ENCODE measurements around the gene EPN2. TPM values are rescaled to one million over a fixed set of nuclear protein-coding genes. Genes with fewer than 3 reads are reported as not detected.
A peak's percentile ranks its signal among the peaks of the same experiment; 100 is the strongest.

Gene EPN2
- polyA plus RNA-seq, 3 donors: 0.93 TPM; not detected in 2

GRCh38 chr17:19372866-19373504 lies 135.8 kb downstream of the EPN2 start:
- peak overlapping the region in 1 of 3 experiments; percentile 53 for H3K4me3 ChIP-seq (replicated peaks in 1 of 3; ENCODE audit: low read depth in 2 of 3, low read length in 3 of 3)
- H3K9ac ChIP-seq (ENCODE audit: insufficient read depth, low read length, poor library complexity, severe bottlenecking): no peak overlapping the region
- H3K27ac Mint-ChIP-seq: peak overlapping the region in 6 of 7 donors; percentile 33 to 72 (median 64)
- no peak overlapping the region for H3K27ac ChIP-seq (ENCODE audit: low read depth in 1 of 2, low read length in 2 of 2)
- peaks cover 3% of the 10 kb centered on the region for H3K79me2 ChIP-seq (ENCODE audit: insufficient read depth, low read length)
- H3K4me1 ChIP-seq (ENCODE audit: control insufficient read depth in 1 of 2, insufficient read depth in 2 of 2, low read length in 2 of 2): peaks cover 64 to 66% of the 10 kb centered on the region in 2 donors
- no peaks in the 10 kb centered on the region for H3K36me3 ChIP-seq (replicated peaks in 1 of 2; ENCODE audit: control insufficient read depth in 1 of 2, insufficient read depth in 2 of 2, low read length in 2 of 2)
- TF ChIP-seq, protein P1, sequence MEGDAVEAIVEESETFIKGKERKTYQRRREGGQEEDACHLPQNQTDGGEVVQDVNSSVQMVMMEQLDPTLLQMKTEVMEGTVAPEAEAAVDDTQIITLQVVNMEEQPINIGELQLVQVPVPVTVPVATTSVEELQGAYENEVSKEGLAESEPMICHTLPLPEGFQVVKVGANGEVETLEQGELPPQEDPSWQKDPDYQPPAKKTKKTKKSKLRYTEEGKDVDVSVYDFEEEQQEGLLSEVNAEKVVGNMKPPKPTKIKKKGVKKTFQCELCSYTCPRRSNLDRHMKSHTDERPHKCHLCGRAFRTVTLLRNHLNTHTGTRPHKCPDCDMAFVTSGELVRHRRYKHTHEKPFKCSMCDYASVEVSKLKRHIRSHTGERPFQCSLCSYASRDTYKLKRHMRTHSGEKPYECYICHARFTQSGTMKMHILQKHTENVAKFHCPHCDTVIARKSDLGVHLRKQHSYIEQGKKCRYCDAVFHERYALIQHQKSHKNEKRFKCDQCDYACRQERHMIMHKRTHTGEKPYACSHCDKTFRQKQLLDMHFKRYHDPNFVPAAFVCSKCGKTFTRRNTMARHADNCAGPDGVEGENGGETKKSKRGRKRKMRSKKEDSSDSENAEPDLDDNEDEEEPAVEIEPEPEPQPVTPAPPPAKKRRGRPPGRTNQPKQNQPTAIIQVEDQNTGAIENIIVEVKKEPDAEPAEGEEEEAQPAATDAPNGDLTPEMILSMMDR (IDR thresholded peaks at IDR 0.05): no peak
- H3K9me3 ChIP-seq (replicated peaks in 1 of 2; ENCODE audit: control insufficient read depth in 1 of 2, insufficient read depth in 1 of 2, low read length in 2 of 2): no peaks in the 10 kb centered on the region
- H3K9me3 Mint-ChIP-seq: peaks cover 0 to 5% (median 0%) of the 10 kb centered on the region in 7 donors
- peaks cover 9 to 22% of the 10 kb centered on the region in 2 donors for H3K36me3 Mint-ChIP-seq
- WGBS (ENCODE audit: insufficient coverage): 81% methylated on average over 3 of the region's 8 CpGs
- intact Hi-C loops (cut with micrococcal nuclease): no loop called here
- H4K20me1 ChIP-seq (ENCODE audit: insufficient read depth, low read length): no peaks in the 10 kb centered on the region
- no peak overlapping the region for H3K4me2 ChIP-seq (replicated peaks; ENCODE audit: extremely low read depth, low read length, poor library complexity, severe bottlenecking)
- H3K4me1 Mint-ChIP-seq: peaks cover 67% of the 10 kb centered on the region
- no peaks in the 10 kb centered on the region for H3K27me3 ChIP-seq (ENCODE audit: control insufficient read depth in 2 of 2, insufficient read depth in 2 of 2, low read length in 2 of 2)
- H3K4me3 Mint-ChIP-seq: no peak overlapping the region
- H3K27me3 Mint-ChIP-seq (ENCODE audit: low read depth in 3 of 3): peaks cover 7 to 19% (median 10%) of the 10 kb centered on the region in 3 donors
- H2AFZ ChIP-seq (ENCODE audit: insufficient read depth, low read depth, low read length, poor library complexity, severe bottlenecking): no peak overlapping the region
- DNase-seq: peak; percentile 71 to 79 (median 79)

GRCh38 chr17:19374136-19374535 lies 137.0 kb downstream of the EPN2 start:
- Mint-ChIP-seq H3K4me3 (no peak overlapping the region), H3K27ac (no peak overlapping the region), H3K36me3 (peaks cover 10 to 19% of the 10 kb centered on the region in 2 donors), H3K27me3 (ENCODE audit: low read depth in 3 of 3) (peaks cover 3 to 11% (median 5%) of the 10 kb centered on the region in 3 donors), H3K4me1 (peaks cover 56% of the 10 kb centered on the region), H3K9me3 (peaks cover 0 to 5% (median 0%) of the 10 kb centered on the region in 7 donors)
- no peak overlapping the region for H3K4me2 ChIP-seq (replicated peaks; ENCODE audit: extremely low read depth, low read length, poor library complexity, severe bottlenecking)
- H3K4me3 ChIP-seq (replicated peaks in 1 of 3; ENCODE audit: low read depth in 2 of 3, low read length in 3 of 3): no peak overlapping the region
- no peaks in the 10 kb centered on the region for H3K36me3 ChIP-seq (replicated peaks in 1 of 2; ENCODE audit: control insufficient read depth in 1 of 2, insufficient read depth in 2 of 2, low read length in 2 of 2)
- TF ChIP-seq, protein P1 (IDR thresholded peaks at IDR 0.05): no peak
- H3K4me1 ChIP-seq (ENCODE audit: control insufficient read depth in 1 of 2, insufficient read depth in 2 of 2, low read length in 2 of 2): peaks cover 58 to 63% of the 10 kb centered on the region in 2 donors
- WGBS (ENCODE audit: insufficient coverage): 100% methylated on average over 1 of the region's 5 CpGs
- H2AFZ ChIP-seq (ENCODE audit: insufficient read depth, low read depth, low read length, poor library complexity, severe bottlenecking): no peak overlapping the region
- peaks cover 12% of the 10 kb centered on the region for H3K79me2 ChIP-seq (ENCODE audit: insufficient read depth, low read length)
- no peak overlapping the region for H3K9ac ChIP-seq (ENCODE audit: insufficient read depth, low read length, poor library complexity, severe bottlenecking)
- intact Hi-C loops (cut with micrococcal nuclease): no loop called here
- no peak overlapping the region for H3K27ac ChIP-seq (ENCODE audit: low read depth in 1 of 2, low read length in 2 of 2)
- no peaks in the 10 kb centered on the region for H4K20me1 ChIP-seq (ENCODE audit: insufficient read depth, low read length)
- no peak for DNase-seq
- H3K9me3 ChIP-seq (replicated peaks in 1 of 2; ENCODE audit: control insufficient read depth in 1 of 2, insufficient read depth in 1 of 2, low read length in 2 of 2): no peaks in the 10 kb centered on the region
- no peaks in the 10 kb centered on the region for H3K27me3 ChIP-seq (ENCODE audit: control insufficient read depth in 2 of 2, insufficient read depth in 2 of 2, low read length in 2 of 2)

Measured in CD14-positive monocyte (primary cell).